H9 (cell line): ENCODE results near the gene SS18. TPM values are rescaled to one million over a fixed set of nuclear protein-coding genes. Genes with fewer than 3 reads are reported as not detected.

Source experiments
- DNase-seq: peaks from one replicate; pipeline ENCODE4 v3.0.0-alpha.2; 2017
- H2AFZ ChIP-seq: one replicate; pipeline ENCODE4 v1.6.1; 2013; ENCODE audit warnings: mild to moderate bottlenecking, low read length, control low read depth, moderate library complexity
- H2AK5ac ChIP-seq: 2 replicates; pipeline ENCODE4 v1.6.1; 2013; ENCODE audit warnings: low read length, control low read depth, mixed read lengths; ENCODE audit not compliant: insufficient read length
- H2BK120ac ChIP-seq: one replicate; pipeline ENCODE4 v1.6.1; 2013; ENCODE audit warnings: low read depth, mild to moderate bottlenecking, low read length, control low read depth, inconsistent platforms; ENCODE audit not compliant: poor library complexity, severe bottlenecking
- H2BK12ac ChIP-seq: 2 replicates; pipeline ENCODE4 v1.6.1; 2013; ENCODE audit warnings: low read length, control low read depth, mixed read lengths, low read depth; ENCODE audit not compliant: insufficient read length
- H2BK15ac ChIP-seq: 2 replicates; pipeline ENCODE4 v1.6.1; 2013; ENCODE audit warnings: low read depth, low read length, control low read depth
- H2BK20ac ChIP-seq: one replicate; pipeline ENCODE4 v1.6.1; 2013; ENCODE audit warnings: low read depth, mild to moderate bottlenecking, low read length, control low read depth, inconsistent platforms; ENCODE audit not compliant: poor library complexity, severe bottlenecking
- H2BK5ac ChIP-seq: 2 replicates; pipeline ENCODE4 v1.6.1; 2013; ENCODE audit warnings: low read length, control low read depth, mixed read lengths; ENCODE audit not compliant: insufficient read length
- H3K14ac ChIP-seq: 2 replicates; pipeline ENCODE4 v1.6.1; 2013; ENCODE audit warnings: low read length, control low read depth; ENCODE audit not compliant: insufficient read depth
- H3K18ac ChIP-seq: 2 replicates; pipeline ENCODE4 v1.6.1; 2013; ENCODE audit warnings: low read depth, mild to moderate bottlenecking, mixed read lengths, low read length, control low read depth; ENCODE audit not compliant: insufficient read length
- H3K23ac ChIP-seq: 2 replicates; pipeline ENCODE4 v1.6.1; 2013; ENCODE audit warnings: low read length, control low read depth, mixed read lengths, low read depth; ENCODE audit not compliant: insufficient read length
- H3K23me2 ChIP-seq: 2 replicates; pipeline ENCODE4 v1.6.1; 2013; ENCODE audit warnings: low read depth, mild to moderate bottlenecking, mixed read lengths, low read length, control low read depth; ENCODE audit not compliant: insufficient read length, poor library complexity, severe bottlenecking
- H3K27ac ChIP-seq: 2 replicates; pipeline ENCODE4 v1.5.1; 2013; ENCODE audit warnings: low read length, control low read depth, mixed read lengths, low read depth; ENCODE audit not compliant: insufficient read length
- H3K27me3 ChIP-seq: 2 replicates; pipeline ENCODE4 v1.6.1; 2013; ENCODE audit warnings: low read length, control low read depth, inconsistent platforms; ENCODE audit not compliant: insufficient read depth
- H3K4ac ChIP-seq: 2 replicates; pipeline ENCODE4 v1.6.1; 2013; ENCODE audit warnings: low read depth, mild to moderate bottlenecking, control low read depth, inconsistent platforms, low read length, moderate library complexity
- H3K4me1 ChIP-seq: 2 replicates; pipeline ENCODE4 v1.6.1; 2013; ENCODE audit warnings: low read length, control low read depth, inconsistent platforms; ENCODE audit not compliant: insufficient read depth
- H3K4me2 ChIP-seq: 2 replicates; pipeline ENCODE4 v1.6.1; 2013; ENCODE audit warnings: low read length, control low read depth, mixed read lengths; ENCODE audit not compliant: insufficient read length, insufficient read depth
- H3K56ac ChIP-seq: 2 replicates; pipeline ENCODE4 v1.6.1; 2013; ENCODE audit warnings: low read depth, mild to moderate bottlenecking, mixed read lengths, low read length, control low read depth; ENCODE audit not compliant: insufficient read length
- H3K79me1 ChIP-seq: 2 replicates; pipeline ENCODE4 v1.6.1; 2013; ENCODE audit warnings: low read depth, mild to moderate bottlenecking, moderate library complexity, low read length, control low read depth, inconsistent platforms; ENCODE audit not compliant: insufficient read depth, poor library complexity, severe bottlenecking
- H3K79me2 ChIP-seq: 2 replicates; pipeline ENCODE4 v1.6.1; 2013; ENCODE audit warnings: low read length, control low read depth, inconsistent platforms; ENCODE audit not compliant: insufficient read depth
- H3K9ac ChIP-seq: 2 replicates; pipeline ENCODE4 v1.6.1; 2013; ENCODE audit warnings: low read length, control low read depth, mixed read lengths; ENCODE audit not compliant: insufficient read length; ENCODE audit errors: extremely low read depth
- H3K9me3 ChIP-seq: one replicate; pipeline ENCODE4 v1.6.1; 2013; ENCODE audit warnings: low read depth, low read length, inconsistent platforms; ENCODE audit not compliant: control insufficient read depth
- H3T11ph ChIP-seq: one replicate; pipeline ENCODE4 v1.6.1; 2013; ENCODE audit warnings: mild to moderate bottlenecking, low read length, control low read depth, inconsistent platforms
- H4K20me1 ChIP-seq: one replicate; pipeline ENCODE4 v1.6.1; 2013; ENCODE audit not compliant: control insufficient read depth, insufficient read length, insufficient read depth
- H4K5ac ChIP-seq: 2 replicates; pipeline ENCODE4 v1.6.1; 2013; ENCODE audit warnings: low read depth, mild to moderate bottlenecking, mixed read lengths, low read length, control low read depth; ENCODE audit not compliant: insufficient read length
- H4K8ac ChIP-seq: replicated peaks from 2 replicates; pipeline ENCODE4 v1.6.1; 2013; ENCODE audit warnings: low read length, control low read depth, mixed read lengths, low read depth; ENCODE audit not compliant: insufficient read length
- H4K91ac ChIP-seq: 2 replicates; pipeline ENCODE4 v1.6.1; 2013; ENCODE audit warnings: low read depth, mild to moderate bottlenecking, moderate library complexity, mixed read lengths, low read length, control low read depth; ENCODE audit not compliant: insufficient read length
- H3K27ac Mint-ChIP-seq, 3 experiments: 2 replicates in 2 of 3; 3 replicates in 1 of 3; pipeline ENCODE4 v1.8.0; 2020 to 2021; ENCODE audit warnings: mixed read lengths in 3 of 3, mild to moderate bottlenecking in 1 of 3, moderate library complexity in 1 of 3
- H3K27me3 Mint-ChIP-seq: 2 replicates; pipeline ENCODE4 v1.8.0; 2021; ENCODE audit warnings: low read depth, mild to moderate bottlenecking, moderate library complexity, mixed read lengths
- H3K36me3 Mint-ChIP-seq, 3 experiments: 2 replicates in 2 of 3; 3 replicates in 1 of 3; pipeline ENCODE4 v1.8.0; 2020 to 2021; ENCODE audit warnings: low read depth in 3 of 3, mixed read lengths in 3 of 3; ENCODE audit not compliant: insufficient read depth in 1 of 3
- H3K4me1 Mint-ChIP-seq, 2 experiments: 2 replicates each; pipeline ENCODE4 v1.8.0; 2020; ENCODE audit warnings: mixed read lengths in 2 of 2
- H3K4me3 Mint-ChIP-seq, 2 experiments: 2 replicates in 1 of 2; 3 replicates in 1 of 2; pipeline ENCODE4 v1.8.0; 2020 to 2021; ENCODE audit warnings: mild to moderate bottlenecking in 2 of 2, mixed read lengths in 2 of 2, moderate library complexity in 1 of 2
- H3K9me3 Mint-ChIP-seq, 2 experiments: 2 replicates in 1 of 2; 3 replicates in 1 of 2; pipeline ENCODE4 v1.8.0; 2020; ENCODE audit warnings: mild to moderate bottlenecking in 2 of 2, mixed read lengths in 2 of 2, moderate library complexity in 1 of 2
- WGBS: extraction: QIAGEN DNeasy Blood & Tissue Kit; methylation state at CpG from one replicate; pipeline ENCODE4 v1.1.7; 2013; ENCODE audit warnings: missing lambda C conversion rate, low lambda C conversion rate, mixed read lengths; ENCODE audit not compliant: insufficient read length; ENCODE audit errors: extremely low coverage; 5-methylcytosine and 5-hydroxymethylcytosine counted together
- total RNA-seq: library from RNA; stranded (reverse); gene quantifications from 2 replicates; pipeline ENCODE4 v1.2.1, GENCODE V29; 2021
- TF ChIP-seq, protein P1 (sequence below): fragments of 200-600 bp; sonication (generic); conservative IDR thresholded peaks from 3 replicates; pipeline ENCODE4 v1.8.0; 2021; ENCODE audit warnings: antibody characterized with exemption, mild to moderate bottlenecking

Gene SS18
- total RNA-seq, 1 experiment from 2014 or later, result 87.9 TPM

DNA sequence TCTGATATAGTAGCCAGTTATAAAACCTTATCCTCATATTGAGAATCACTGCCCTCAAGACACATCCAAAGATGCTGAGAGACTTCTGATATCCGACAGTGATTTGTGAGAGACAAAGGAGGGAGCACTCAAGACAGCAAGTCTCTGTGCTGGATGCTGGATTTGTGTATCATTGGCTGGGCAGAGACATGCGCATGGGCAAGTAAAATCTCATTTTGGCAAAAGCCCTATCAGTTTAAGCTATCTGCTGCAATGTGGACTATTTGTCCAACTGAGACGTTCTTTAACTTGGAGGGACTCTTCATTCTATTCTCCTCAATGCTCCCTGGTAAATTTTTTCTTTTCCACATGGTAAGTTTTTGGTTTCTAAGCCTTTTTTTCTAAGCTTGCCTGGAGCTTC is 107.5 kb downstream of the SS18 start:
- Histone ChIP-seq H3K56ac (no peak overlapping the region), H3K79me1 (no peaks in the 10 kb centered on the region), H4K91ac (no peak overlapping the region), H3K14ac (no peak overlapping the region), H3K18ac (no peak overlapping the region), H3K4ac (no peak overlapping the region), H3T11ph (no peak overlapping the region), H4K8ac (no peak overlapping the region), H3K27ac (no peak overlapping the region), H3K4me2 (no peak overlapping the region), H3K4me1 (no peaks in the 10 kb centered on the region), H4K5ac (no peak overlapping the region), H3K27me3 (no peaks in the 10 kb centered on the region), H2BK15ac (no peak overlapping the region), H3K79me2 (no peaks in the 10 kb centered on the region), H2BK120ac (no peak overlapping the region), H2AFZ (no peak overlapping the region), H2AK5ac (no peak overlapping the region), H3K9ac (no peak overlapping the region), H2BK20ac (no peak overlapping the region), H3K9me3 (no peaks in the 10 kb centered on the region), H3K23ac (no peak overlapping the region), H2BK12ac (no peak overlapping the region), H4K20me1 (no peaks in the 10 kb centered on the region), H2BK5ac (no peak overlapping the region), H3K23me2 (no peaks in the 10 kb centered on the region)
- no peak for DNase-seq
- Mint-ChIP-seq H3K9me3 (peaks cover 2 to 3% of the 10 kb centered on the region in 2 experiments; a peak in 3 of 5 replicates), H3K27ac (no peak overlapping the region), H3K27me3 (peaks cover 1% of the 10 kb centered on the region; the same call in 1 of the 2 replicates), H3K4me1 (no peaks in the 10 kb centered on the region), H3K4me3 (no peak overlapping the region), H3K36me3 (peaks cover 0 to 2% (median 0%) of the 10 kb centered on the region in 3 experiments; a peak in 1 of 7 replicates)
- TF ChIP-seq, protein P1, sequence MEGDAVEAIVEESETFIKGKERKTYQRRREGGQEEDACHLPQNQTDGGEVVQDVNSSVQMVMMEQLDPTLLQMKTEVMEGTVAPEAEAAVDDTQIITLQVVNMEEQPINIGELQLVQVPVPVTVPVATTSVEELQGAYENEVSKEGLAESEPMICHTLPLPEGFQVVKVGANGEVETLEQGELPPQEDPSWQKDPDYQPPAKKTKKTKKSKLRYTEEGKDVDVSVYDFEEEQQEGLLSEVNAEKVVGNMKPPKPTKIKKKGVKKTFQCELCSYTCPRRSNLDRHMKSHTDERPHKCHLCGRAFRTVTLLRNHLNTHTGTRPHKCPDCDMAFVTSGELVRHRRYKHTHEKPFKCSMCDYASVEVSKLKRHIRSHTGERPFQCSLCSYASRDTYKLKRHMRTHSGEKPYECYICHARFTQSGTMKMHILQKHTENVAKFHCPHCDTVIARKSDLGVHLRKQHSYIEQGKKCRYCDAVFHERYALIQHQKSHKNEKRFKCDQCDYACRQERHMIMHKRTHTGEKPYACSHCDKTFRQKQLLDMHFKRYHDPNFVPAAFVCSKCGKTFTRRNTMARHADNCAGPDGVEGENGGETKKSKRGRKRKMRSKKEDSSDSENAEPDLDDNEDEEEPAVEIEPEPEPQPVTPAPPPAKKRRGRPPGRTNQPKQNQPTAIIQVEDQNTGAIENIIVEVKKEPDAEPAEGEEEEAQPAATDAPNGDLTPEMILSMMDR, result no peak
- no CpG with 5 or more reads among the region's 3 CpGs for WGBS
